Measurements from ENCODE around the gene PRAMEF4.
"Not testable (repeated sequence)": the region's sequence is repeated elsewhere in the genome, so short reads cannot be mapped to it uniquely, and the experiment has no call there.

DNA sequence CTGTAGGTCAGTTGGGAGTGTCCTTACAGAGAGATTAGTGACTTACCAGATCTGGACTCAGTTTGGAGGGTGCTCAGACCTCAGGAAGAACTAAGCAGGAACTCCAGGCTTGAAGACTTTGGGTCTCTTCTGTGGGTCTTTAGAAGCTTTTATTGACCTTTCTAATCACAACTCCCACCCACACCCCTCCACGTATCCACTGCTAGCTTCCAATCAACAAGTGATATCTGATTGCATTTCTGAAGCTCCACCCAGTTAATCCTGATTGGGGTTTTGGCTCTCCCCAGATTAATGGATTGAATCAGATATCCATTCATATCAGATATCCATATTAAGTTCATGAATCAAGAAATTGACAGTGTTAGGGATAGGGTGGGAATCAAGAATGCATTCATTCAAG lies 12.2 kb upstream of the PRAMEF4 start, which contains the start of gene PRAMEF10:
- TF ChIP-seq YY1 (IDR thresholded peaks at IDR 0.05; ENCODE audit: insufficient read depth, insufficient read length); ZNF274 (IDR thresholded peaks at IDR 0.05; ENCODE audit: low read depth, low read length): not testable (repeated sequence)

All from NT2/D1 (cell line).